HG03135 (cell line): Measurements from ENCODE around the gene TMEM94.
"Not testable (repeated sequence)": the region's sequence is repeated elsewhere in the genome, so short reads cannot be mapped to it uniquely, and the experiment has no call there.

Source experiments
- ATAC-seq: cut with Tn5 transposase; IDR thresholded peaks from one replicate; pipeline ENCODE4 v1.9.1; 2021; ENCODE audit warnings: mild to moderate bottlenecking, moderate library complexity; ENCODE audit not compliant: unreplicated experiment

Gene TMEM94

GRCh38 chr17:75509528-75510258, 53.3 kb downstream of the TMEM94 start:
- ATAC-seq: no peak

- no peak for ATAC-seq
Observed at GRCh38 chr17:75511270-75511609, 54.8 kb downstream of the TMEM94 start.

- no peak for ATAC-seq
Observed at GRCh38 chr17:75511610-75512575, 55.5 kb downstream of the TMEM94 start.

DNA sequence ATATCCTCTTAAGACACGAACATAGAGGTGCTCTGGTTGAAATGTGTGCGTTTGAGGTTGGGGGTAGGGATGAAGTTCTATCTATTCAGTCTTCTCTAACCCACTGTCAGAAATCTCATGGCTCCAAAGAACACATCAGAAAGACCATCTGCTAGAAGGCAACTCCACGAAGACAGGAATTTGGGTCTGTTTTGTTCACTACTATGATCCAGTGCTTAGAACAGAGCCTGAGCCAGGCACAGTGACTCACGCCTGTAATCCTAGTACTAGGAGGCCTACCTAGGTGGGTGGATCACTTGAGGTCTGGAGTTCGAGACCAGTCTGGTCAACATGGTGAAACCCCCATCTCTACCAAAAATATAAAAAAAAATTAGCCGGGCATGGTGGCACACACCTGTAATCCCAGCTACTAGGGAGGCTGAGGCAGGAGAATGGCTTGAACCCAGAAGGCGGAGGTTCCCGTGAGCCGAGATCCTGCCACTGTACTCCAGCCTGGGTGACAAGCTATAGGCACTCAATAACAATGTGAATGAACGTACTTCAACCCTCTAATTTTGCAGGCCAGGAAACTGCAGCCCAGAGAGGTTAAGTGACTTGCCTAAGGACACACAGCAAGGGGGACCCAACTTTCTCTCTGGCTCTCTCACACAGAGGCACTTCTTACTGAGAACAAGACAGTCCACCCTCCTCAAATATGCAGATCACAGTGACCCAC, 56.6 kb downstream of the TMEM94 start:
- ATAC-seq: no peak

DNA sequence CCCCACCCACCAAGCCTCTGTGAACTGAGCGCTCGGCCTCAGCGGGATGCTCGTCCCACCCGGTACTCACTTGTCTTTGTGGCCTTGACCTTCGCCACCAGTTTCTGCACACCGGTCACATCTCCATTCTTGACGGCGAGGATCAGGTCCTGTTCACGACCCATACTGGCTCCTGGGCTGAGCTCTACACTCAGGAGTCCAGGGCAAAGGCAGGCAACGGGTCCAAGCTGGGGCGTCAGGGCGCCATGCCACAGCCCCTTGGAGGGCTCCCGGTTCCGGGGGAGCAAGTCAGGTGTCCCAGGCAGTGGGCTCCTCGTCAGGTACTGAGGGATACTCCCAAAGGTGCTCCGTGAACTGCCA, 57.2 kb downstream of the TMEM94 start:
- ATAC-seq: no peak

GRCh38 chr17:75514299-75514918, 58.0 kb downstream of the TMEM94 start:
- no peak for ATAC-seq

GRCh38 chr17:75514919-75515495, 58.6 kb downstream of the TMEM94 start:
- ATAC-seq: no peak

DNA sequence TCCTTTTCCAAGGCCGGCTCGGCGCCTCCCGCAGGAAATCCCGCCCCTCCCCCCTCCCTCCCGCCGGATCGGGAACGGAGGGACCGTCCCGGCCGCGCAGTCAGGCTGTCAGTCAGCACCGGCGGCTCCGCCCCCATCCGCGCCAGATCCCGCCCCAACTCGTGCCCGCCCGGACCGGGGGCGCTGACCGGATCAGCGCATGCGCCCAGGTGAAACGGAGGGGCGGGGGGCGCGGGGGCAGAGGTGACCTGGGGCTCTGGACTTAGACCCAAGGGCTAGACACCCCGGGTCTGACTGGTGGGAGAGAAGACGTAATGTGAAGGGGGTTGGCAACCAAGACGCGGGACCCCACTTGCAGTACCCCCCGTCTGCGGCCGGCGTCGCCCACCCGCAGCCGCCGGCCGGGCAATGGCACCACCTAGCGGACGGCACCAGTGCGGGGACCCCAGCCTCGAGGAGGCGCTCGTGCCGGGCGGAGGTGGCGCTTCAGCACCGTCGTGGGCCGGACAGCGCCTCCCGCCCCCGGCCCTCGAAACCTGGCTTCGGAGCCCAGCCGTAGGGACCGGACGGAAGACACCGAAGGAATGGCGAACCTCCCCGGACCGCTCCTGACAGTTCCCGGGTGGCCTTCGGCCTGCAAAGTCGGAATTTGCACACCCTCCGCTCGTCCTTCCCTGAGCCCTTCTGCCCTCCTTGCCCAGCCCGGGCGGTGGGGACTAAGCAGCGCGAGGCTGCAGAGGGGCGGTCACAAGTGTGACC, 59.2 kb downstream of the TMEM94 start, which contains the start of gene CASKIN2:
Gene CASKIN2 (minus strand): TSS at position 42 of the 759 bp plus-strand sequence. CDS start 1,733 bp downstream, outside the sequence.
- peak; percentile 50 for ATAC-seq

- peak; percentile 57 for ATAC-seq
Observed at GRCh38 chr17:75516255-75516618, 59.8 kb downstream of the TMEM94 start, which contains the start of gene TSEN54. Gene TSEN54, plus strand, starts transcription at chr17:75516528. Its CDS starts 33 bp downstream, at chr17:75516561.

DNA sequence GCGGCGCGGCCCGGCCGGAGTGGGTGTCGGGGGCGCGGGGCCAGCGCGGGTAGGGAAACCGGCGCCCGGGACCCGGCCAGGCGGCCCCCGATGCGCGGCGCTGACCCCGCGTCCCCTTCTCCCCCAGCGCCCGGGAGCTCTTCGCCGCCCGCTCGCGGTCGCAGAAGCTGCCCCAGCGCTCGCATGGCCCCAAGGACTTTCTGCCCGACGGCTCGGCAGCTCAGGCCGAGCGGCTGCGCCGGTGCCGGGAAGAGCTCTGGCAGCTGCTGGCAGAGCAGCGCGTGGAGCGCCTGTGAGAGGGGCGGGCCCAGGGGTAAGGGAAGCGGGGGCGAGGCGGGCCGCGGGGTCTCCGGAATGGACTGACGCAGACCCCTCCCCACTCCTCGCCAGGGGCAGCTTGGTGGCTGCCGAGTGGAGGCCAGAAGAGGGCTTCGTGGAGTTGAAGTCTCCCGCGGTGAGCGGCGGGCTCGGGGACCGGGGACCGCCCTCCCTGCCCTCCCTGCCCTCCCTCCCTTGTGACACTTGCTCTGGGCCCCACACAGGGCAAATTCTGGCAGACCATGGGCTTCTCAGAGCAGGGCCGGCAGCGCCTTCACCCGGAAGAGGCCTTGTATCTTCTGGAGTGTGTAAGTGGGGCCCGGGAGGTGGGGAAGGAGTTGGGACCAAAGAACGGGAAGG, 60.3 kb downstream of the TMEM94 start:
- peak; percentile 13 for ATAC-seq

DNA sequence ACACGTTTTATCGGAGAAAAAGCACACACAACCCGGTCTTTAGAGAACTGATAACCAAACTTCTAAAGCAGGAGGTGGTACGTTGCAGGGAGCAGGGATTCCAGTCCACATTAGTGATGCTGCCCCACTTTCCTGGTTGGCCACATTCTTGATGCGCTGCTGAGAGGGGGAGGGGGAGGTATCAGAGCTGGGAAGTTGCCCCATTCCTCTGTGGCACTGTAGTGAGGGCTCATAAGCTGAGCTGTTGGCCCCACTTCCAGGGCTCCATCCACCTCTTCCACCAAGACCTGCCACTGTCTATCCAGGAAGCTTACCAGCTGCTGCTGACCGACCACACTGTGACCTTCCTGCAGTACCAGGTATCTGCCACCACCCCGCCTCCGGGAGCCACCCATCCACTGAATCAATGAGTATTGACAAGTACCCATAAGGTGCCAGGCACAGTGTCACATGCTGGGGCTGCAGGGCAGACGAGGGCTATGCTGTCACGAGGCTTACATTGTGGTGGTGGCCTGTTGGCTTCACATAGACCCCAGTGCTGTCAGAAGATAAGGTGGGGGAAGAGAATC, 60.9 kb downstream of the TMEM94 start:
- no peak for ATAC-seq

- ATAC-seq: no peak
Observed at GRCh38 chr17:75518201-75518600, 61.8 kb downstream of the TMEM94 start.

GRCh38 chr17:75518983-75519537, 62.6 kb downstream of the TMEM94 start:
- no peak for ATAC-seq

- ATAC-seq: not testable (repeated sequence)
Observed at GRCh38 chr17:75520413-75520812, 64.0 kb downstream of the TMEM94 start.

DNA sequence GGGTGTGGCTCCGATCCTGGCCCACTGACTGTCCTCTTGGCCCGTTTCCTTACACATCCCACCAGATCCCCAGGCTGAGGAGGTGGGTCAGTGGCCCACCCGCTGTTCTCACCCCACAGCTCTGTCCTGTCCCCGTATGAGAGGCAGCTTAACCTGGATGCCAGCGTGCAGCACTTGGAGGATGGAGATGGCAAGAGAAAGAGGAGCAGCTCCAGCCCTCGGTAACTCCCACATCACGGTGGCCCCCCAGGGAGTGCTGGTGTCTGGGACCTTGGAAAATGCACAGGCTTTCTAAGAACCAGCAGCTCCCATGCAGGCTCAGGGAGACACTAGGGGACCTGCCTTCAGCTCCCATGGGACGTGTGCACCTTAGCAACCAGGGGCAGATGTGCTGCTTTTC, 64.9 kb downstream of the TMEM94 start:
- no peak for ATAC-seq

GRCh38 chr17:75521951-75522727, 65.7 kb downstream of the TMEM94 start:
- no peak for ATAC-seq

DNA sequence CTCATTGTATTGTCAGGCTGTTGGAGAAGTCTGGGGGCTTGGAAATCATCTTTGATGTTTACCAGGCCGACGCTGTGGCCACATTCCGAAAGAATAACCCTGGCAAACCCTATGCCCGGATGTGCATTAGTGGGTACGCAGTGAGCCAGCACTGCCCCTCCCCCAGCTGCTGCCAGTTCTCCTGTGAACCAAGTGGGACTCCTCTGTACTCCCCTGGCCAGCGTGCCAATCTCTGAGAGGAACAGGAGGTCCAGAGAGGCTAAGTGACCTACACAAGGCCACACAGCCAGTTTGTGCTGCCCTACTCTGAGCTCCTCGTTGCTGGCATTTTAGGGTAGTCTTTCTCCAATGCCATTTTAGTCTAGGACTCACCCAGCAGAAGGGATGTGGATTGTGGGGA, 67.2 kb downstream of the TMEM94 start:
- ATAC-seq: no peak
